GM18526 (cell line): ENCODE results near the gene PRRT1.

Experiments
- POLR2A ChIP-seq: IDR thresholded peaks from 3 replicates; pipeline ENCODE4 v1.6.1; 2011; ENCODE audit not compliant: insufficient read length; ENCODE audit errors: extremely low read depth

PRRT1 gene

DNA sequence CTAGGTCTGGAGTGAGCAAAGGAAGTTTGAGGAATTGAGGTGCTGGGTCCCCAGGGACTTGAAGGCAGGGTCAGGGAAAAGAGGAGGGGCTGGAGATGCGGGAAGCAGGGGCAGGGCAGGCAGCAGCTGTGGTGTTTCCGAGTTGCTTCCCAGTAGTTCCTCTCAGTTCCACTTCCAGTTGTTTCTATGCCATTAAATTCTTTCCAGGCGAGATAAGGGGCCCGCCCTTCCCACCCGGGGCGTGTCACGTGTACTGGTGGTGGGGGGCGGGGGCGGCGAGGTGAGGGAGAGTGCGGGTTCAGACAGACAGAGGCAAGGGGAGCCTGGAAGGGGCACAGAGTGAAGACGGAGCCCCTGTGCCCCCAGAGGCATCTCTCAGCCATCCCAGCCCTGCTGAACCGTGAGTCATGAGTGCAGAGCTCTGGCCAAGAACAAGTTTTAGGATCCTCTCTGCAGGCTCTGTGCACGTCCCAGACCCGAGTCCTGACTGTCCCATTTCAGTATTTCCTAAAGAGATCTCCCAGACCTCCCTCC, 43.6 kb downstream of the PRRT1 start:
- no peak for TF ChIP-seq POLR2A

DNA sequence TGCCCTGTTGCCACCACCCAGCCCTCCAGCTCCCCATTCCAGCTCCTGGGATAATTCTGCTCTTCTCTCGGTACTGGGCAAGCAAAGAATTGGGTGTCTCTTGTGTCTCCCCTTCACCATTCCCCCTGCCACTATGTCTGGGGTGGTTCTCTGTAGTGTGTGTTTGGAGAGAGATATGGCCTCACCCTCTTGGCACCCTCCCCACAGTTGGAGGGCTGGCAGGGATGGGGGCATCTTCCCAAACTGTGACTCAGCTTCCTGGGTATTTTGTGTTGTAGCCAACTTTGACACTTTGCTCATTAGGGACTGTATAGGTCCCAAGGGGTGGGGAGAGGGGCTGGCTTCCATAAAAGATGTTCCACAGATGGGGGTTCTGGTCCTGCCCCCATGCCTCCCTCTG, 44.3 kb downstream of the PRRT1 start:
- TF ChIP-seq POLR2A = no peak

DNA sequence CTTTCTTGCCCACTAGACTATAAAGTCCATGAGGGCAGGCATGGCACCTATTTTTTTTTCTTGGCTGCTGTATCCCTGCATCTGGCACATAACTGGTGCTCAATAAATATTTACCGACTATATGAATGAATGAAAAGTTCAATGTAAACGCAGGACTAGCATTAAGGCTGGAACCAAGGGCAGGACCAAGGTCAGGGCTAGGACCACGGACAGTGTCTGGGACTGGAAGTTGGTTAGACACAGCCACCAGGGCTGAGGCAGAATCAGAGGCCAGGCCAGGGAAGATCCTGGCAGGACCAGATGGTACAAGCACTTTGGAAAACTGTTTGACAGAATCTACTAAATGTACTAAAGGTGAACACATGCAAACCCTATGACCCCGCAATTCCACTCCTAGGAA, 46.3 kb downstream of the PRRT1 start:
- TF ChIP-seq POLR2A = no peak

DNA sequence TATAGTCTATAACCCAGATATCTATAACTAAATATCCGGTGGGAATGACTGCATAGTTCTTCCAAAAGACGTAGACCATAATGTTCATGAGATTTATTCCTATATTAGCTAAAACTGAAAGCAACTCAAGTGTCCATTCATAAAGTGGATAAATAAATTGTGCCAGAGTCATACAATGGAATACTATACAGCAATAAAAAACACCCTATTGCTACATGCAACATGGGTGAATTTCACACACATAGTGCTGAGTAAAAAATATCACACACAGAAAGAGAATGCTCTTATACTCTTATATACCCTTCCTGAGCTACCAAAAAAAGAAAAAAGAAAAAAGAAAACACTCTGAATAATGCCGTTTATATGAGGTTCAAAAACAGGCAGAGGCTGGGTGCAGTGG, 49.5 kb downstream of the PRRT1 start:
- TF ChIP-seq POLR2A = no peak
